H1 (cell line): ENCODE measurements around the gene DEAF1. TPM values are rescaled to one million over a fixed set of nuclear protein-coding genes. Genes with fewer than 3 reads are reported as not detected.

Experiments
- EP300 ChIP-seq, 2 experiments: IDR thresholded peaks; 1 replicate in 1 of 2; 2 replicates in 1 of 2; pipeline ENCODE4 v1.6.1; 2011 to 2012; ENCODE audit warnings: low read depth in 2 of 2, low read length in 2 of 2, mild to moderate bottlenecking in 2 of 2, borderline replicate concordance in 1 of 2, inconsistent platforms in 1 of 2, moderate library complexity in 1 of 2
- GABPA ChIP-seq: IDR thresholded peaks from 2 replicates; pipeline ENCODE4 v1.6.1; 2011; ENCODE audit warnings: mild to moderate bottlenecking, low read length, moderate library complexity, borderline replicate concordance; ENCODE audit not compliant: insufficient read depth
- JUN ChIP-seq: IDR thresholded peaks from 2 replicates; pipeline ENCODE4 v1.6.1; 2011; ENCODE audit warnings: low read depth, mild to moderate bottlenecking, improper control_type of control experiment, low read length
- POLR2A ChIP-seq, 2 experiments: IDR thresholded peaks; 1 replicate in 1 of 2; 2 replicates in 1 of 2; pipeline ENCODE4 v1.6.1; 2011; ENCODE audit warnings: low read depth in 2 of 2, low read length in 2 of 2, mild to moderate bottlenecking in 2 of 2; ENCODE audit errors: control extremely low read depth in 1 of 2
- polyA plus RNA-seq, 7 experiments: library from polyadenylated mRNA; depleted of rRNA in 3 of 7; stranded (reverse) in 5 of 7; unstranded in 2 of 7; fragments of >200 nt in 5 of 7; fragments of 200-250 nt in 2 of 7; gene quantifications; 1 replicate in 5 of 7; 2 replicates in 1 of 7; 4 replicates in 1 of 7; pipeline versions ENCODE4 v1.2.1 to v1.2.3, GENCODE V29; 2011 to 2013; ENCODE audit warnings: missing spikeins in 2 of 7, mixed read lengths in 2 of 7
- total RNA-seq: library from RNA; stranded (reverse); fragmentation: NEBNext Ultra II Directional; extraction: Animal tissue kit (Norgen Biotek cat#: 25700); gene quantifications from 2 replicates; pipeline ENCODE4 v1.2.1, GENCODE V29; 2021

Gene DEAF1
- total and polyA plus RNA-seq, 2 of the 8 experiments (the other 6 are each of a cell fraction or from before 2014, with no cell fraction given) = 47.3 to 58.4 TPM

DNA sequence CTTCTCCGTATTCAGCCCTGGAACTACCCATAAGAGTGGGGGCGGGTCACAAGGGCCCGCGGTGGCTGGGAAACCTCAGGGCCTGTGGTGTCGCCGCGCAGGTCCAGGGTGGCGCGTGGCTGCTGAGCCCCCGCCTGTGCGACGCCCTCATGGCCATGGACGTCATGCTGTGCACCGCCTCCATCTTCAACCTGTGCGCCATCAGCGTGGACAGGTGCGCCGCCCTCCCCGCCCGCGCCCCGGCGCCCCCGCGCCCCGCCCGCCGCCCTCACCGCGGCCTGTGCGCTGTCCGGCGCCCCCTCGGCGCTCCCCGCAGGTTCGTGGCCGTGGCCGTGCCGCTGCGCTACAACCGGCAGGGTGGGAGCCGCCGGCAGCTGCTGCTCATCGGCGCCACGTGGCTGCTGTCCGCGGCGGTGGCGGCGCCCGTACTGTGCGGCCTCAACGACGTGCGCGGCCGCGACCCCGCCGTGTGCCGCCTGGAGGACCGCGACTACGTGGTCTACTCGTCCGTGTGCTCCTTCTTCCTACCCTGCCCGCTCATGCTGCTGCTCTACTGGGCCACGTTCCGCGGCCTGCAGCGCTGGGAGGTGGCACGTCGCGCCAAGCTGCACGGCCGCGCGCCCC is 55.6 kb downstream of the DEAF1 start (continued):
- TF ChIP-seq EP300 (IDR thresholded peaks at IDR 0.05; ENCODE audit: borderline replicate concordance in 1 of 2, low read depth in 2 of 2, low read length in 2 of 2) = no peak
- TF ChIP-seq GABPA = peak; percentile 26; the same call in 1 of the 2 replicates
- no peak for TF ChIP-seq JUN
- TF ChIP-seq POLR2A (IDR thresholded peaks at IDR 0.05; ENCODE audit: control extremely low read depth in 1 of 2, low read depth in 2 of 2, low read length in 2 of 2) = peak in 1 of 2 experiments; percentile 23; a peak in 1 of 3 replicates
- TF ChIP-seq, all 59 proteins: peak for 7
